NCI-H748 treated with DMSO at 0.1 percent for 48 hours (cell line): ENCODE results near the gene KIFAP3.
"Not testable (repeated sequence)": the region's sequence is repeated elsewhere in the genome, so short reads cannot be mapped to it uniquely, and the experiment has no call there.

ENCODE experiments used
- DNase-seq: peaks from one replicate; lab custom pipeline; 2025; lab: John Stamatoyannopoulos, UW

The KIFAP3 gene

GRCh38 chr1:169886931-169887330 is 187.6 kb downstream of the KIFAP3 start:
- DNase-seq = no peak

DNA sequence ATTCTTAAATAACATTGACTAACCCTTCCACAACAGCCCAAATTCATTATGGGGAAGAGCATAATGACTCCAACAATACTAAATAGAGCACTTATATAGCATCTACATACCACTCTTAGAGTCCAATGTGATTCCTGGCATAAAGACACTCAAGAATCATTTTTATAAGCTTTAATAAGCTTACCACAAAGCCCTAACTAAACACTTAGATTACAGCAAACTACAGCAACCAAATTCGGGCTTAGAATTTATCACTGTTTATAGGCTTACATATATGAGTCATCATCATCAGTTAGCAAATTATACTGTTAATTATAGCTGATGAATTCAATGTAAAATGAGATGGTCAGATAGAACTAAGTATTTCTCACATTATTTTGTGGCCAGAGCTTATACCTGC is 188.1 kb downstream of the KIFAP3 start:
- no peak for DNase-seq

DNA sequence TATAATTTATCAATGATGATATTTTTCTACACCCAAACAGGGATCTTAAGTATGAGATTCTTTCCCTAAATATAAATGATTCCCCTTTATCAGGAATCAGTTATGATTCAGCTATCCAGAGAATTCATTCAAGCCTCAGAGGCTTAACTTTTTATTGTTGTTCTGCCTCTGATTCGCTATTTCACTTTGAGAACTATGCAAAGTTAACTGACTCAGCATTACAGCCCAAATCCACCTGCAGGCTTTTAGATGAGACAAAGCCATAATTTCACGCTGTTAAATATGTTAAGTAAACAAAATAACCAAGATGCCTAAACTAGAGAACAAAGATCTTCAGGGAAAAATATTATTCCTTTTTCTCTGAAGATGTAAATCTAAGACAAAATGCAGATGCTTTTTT is 189.3 kb downstream of the KIFAP3 start:
- DNase-seq = no peak

DNA sequence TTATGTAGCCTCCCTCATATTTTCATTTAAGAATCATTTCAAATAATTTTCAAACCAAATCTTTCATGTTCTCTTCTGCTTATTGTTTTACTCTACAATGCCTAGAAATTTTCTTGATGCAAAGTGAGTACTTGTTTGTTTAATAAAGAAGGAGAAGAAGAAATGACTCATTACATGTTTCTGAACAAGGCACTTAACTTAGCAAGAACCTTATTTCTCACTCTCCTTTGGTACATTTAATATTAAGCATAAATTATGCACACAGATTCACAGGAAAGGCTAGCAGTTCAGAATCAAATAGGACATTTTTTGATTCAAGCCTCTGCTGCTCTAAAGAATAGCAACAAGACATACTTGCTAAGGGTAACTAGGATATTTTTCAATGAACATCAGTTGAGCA is 189.9 kb downstream of the KIFAP3 start:
- no peak for DNase-seq

DNA sequence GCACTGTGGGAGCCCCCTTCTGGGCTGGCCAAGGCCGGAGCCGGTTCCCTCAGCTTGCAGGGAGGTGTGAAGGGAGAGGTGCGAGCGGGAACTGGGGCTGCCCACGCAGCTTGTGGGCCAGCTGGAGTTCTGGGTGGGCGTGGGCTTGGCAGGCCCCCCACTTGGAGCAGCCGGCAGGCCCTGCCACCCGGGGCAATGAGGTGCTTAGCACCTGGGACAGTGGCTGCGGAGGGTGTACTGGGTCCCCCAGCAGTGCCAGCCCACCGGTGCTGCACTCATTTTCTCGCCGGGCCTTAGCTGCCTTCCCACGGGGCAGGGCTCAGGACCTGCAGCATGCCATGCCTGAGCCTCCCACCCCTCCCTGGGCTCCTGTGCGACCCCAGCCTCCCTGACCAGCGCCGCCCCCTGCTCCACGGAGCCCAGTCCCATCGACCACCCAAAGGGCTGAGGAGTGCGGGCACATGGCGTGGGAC is 192.4 kb downstream of the KIFAP3 start:
- no peak for DNase-seq

DNA sequence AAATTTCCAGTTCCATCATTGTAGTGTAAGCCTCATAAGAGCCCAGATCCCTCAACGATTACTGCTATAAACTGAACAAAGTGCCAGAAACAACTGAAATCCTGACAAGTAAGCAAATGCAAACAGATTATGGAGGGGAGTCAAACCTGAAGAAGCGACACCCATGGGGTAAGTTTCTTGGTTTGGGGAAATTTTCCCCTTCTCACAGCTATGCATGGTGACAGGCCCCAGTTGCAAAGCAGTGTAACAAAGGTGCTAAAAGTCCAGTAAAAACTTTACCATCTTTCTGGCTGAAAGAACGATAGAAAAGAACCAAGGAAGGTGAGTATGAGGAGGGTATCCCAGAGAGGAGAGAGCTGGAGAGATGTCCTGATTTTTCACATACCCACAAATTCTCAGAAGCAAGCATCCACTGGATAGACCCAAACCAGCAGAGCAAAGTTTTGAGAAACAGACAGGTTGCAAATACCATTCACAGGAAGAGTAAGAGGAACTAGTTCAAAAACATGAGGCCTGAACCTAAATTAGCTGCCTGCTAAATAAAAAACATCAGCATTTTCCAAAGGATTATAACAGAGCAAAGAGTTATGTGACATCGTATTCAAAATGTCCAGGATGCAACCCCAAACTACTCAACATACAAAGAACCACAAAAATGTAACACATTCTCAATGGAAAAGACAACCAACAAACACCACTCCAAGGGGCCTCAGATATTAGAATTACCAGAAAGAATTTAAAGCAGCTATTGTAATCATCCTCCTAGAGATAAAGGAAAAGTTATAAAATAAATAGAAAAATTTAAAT is 195.3 kb downstream of the KIFAP3 start:
- no peak for DNase-seq

DNA sequence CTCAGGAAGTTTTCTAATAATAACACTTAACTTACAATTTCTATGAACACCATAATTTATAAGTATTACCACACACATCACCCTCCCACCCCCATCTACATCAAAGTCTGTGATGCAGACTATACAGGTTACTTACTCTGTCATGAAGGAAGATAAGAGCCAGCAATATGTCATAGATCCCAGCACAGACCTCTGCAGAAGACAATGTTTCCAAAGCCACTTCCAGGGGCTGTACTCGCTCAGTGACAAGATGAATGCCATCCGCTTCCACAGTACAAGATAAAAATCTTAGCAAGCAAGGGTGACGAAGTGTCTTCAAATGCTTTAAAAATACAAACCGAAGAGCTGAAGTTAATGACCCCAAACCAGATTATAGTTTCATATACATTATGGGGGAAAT is 196.0 kb downstream of the KIFAP3 start:
- DNase-seq = no peak

DNA sequence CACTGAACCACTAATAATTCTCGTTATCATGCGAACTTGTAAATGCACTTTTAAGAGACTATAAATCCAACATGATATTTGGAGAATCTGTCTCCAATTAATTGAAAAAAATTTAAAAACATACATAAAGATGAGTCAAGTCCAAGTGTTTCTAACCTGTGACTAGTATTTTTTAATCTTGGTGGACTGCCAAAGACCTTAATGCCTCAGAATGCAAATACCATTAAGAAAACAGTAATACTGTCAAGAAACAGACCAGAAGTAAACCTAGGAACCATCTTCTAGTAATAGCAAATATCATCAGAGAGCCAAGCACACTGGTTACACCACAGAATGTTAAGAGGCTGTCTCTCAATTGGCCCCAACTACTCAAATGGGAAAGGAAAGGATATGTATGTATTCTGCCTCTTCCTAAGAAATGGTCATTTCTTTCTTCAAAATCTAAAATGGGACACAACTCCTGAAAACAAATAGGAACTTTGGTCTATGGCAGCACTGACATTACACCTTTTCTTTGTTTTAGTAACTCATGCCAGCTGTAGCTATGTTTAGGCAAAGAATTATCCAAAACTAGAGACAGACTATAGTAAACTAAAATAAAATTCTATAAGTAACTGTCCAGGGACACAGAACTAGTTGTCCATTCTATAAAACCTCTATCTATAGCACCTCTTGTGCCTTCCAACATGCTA is 196.5 kb downstream of the KIFAP3 start:
- no peak for DNase-seq

DNA sequence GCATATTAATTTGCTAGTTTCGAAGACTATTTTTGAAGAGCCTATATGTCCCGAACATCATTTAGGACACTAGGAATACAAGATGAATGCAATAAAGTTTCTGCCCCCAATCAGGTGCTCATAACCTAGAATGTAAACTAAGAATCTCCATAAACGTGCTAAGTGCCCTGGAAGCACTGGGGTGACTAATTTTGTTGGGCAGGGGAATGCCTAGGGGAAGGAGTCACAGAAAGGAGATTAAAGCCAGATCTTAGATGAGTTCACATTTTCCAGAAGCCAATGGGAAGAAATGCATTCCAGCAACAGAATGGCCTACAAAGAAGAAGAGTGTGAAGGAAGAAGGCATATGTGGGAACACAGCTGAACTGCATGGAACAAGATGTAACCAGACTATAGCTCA is 200.3 kb downstream of the KIFAP3 start:
- no peak for DNase-seq

DNA sequence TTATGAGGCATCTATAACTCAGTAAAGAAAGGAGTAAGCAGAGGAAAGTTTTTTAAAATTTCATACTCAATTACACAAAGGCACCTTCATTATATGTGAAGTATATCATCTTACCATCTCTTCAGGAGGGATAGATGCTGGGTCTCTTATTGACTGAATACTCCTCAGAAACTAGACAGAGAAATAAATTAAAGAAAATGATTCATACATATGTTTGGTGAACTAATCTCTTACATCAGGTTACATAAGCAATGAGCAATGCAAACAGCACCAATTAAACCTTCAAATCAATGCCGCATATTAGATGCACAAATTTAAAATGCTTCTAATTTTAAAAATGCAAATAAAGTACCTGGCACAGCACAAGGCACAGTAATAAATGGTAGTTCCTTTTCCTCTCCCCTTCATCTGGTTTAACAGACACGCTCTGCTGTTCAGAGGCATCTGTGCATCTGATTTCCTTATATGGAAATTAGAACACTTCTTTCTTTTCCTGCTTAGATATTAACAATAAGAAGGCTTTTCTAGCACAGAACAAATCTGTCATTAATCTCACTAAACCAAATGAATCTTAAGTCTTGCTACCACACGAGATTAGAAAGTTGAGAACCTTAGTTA is 200.8 kb downstream of the KIFAP3 start:
- DNase-seq = no peak

GRCh38 chr1:169872906-169873305 is 201.6 kb downstream of the KIFAP3 start:
- DNase-seq = no peak

GRCh38 chr1:169871988-169872387 is 202.5 kb downstream of the KIFAP3 start:
- DNase-seq = not testable (repeated sequence)
